GM23338 (cell line): Measurements from ENCODE around the gene IDE. TPM values are rescaled to one million over a fixed set of nuclear protein-coding genes. Genes with fewer than 3 reads are reported as not detected.

Experiments used
- ATAC-seq: fragments of 200-7000 bp; cut with Tn5 transposase; 3 replicates; pipeline ENCODE4 v1.9.1; 2020
- DNase-seq: peaks from one replicate; pipeline ENCODE4 v3.0.0-alpha.2; 2015; ENCODE audit warnings: low spot score
- H2AFZ ChIP-seq: fragments of 200-600 bp; sonication (generic); 2 replicates; pipeline ENCODE4 v1.8.0; 2016; ENCODE audit warnings: antibody characterized with exemption, mild to moderate bottlenecking, moderate library complexity
- H3F3A ChIP-seq: fragments of 200-600 bp; sonication (generic); replicated peaks from 2 replicates; pipeline ENCODE4 v1.8.0; 2017; ENCODE audit warnings: antibody characterized with exemption, mixed run types, low read depth
- H3K27ac ChIP-seq: fragments of 200-600 bp; sonication (generic); 2 replicates; pipeline ENCODE4 v1.6.1; 2016; ENCODE audit warnings: low read depth
- H3K27me3 ChIP-seq: fragments of 200-600 bp; sonication (generic); 2 replicates; pipeline ENCODE4 v1.8.0; 2016; ENCODE audit warnings: mild to moderate bottlenecking, mixed run types, moderate library complexity; ENCODE audit not compliant: insufficient read depth
- H3K36me3 ChIP-seq: fragments of 200-600 bp; sonication (generic); 2 replicates; pipeline ENCODE4 v1.8.0; 2016; ENCODE audit warnings: mild to moderate bottlenecking; ENCODE audit not compliant: insufficient read depth
- H3K4me1 ChIP-seq: fragments of 200-600 bp; sonication (generic); 2 replicates; pipeline ENCODE4 v1.8.0; 2016; ENCODE audit warnings: mild to moderate bottlenecking, moderate library complexity; ENCODE audit not compliant: insufficient read depth
- H3K4me2 ChIP-seq: fragments of 200-600 bp; sonication (generic); 2 replicates; pipeline ENCODE4 v1.7.1; 2017; ENCODE audit warnings: mixed run types
- H3K4me3 ChIP-seq: fragments of 200-600 bp; sonication (generic); 2 replicates; pipeline ENCODE4 v1.6.1; 2016; ENCODE audit warnings: mixed run types
- H3K79me2 ChIP-seq: fragments of 200-600 bp; sonication (generic); replicated peaks from 2 replicates; pipeline ENCODE4 v1.8.0; 2017; ENCODE audit warnings: mild to moderate bottlenecking; ENCODE audit not compliant: insufficient read depth
- H3K9me2 ChIP-seq: fragments of 200-600 bp; sonication (generic); 2 replicates; pipeline ENCODE4 v1.8.0; 2017; ENCODE audit not compliant: insufficient read depth
- H4K20me1 ChIP-seq: fragments of 200-600 bp; sonication (generic); replicated peaks from 2 replicates; pipeline ENCODE4 v1.8.0; 2017; ENCODE audit warnings: mild to moderate bottlenecking; ENCODE audit not compliant: insufficient read depth
- H3K27ac Mint-ChIP-seq: 2 replicates; pipeline ENCODE4 v1.8.0; 2020; ENCODE audit warnings: inconsistent platforms, mild to moderate bottlenecking, moderate library complexity, mixed read lengths
- H3K27me3 Mint-ChIP-seq: 3 replicates; pipeline ENCODE4 v1.8.0; 2022; ENCODE audit warnings: low read depth, mild to moderate bottlenecking, moderate library complexity, mixed read lengths, inconsistent platforms; ENCODE audit not compliant: insufficient read depth, poor library complexity
- H3K36me3 Mint-ChIP-seq: 3 replicates; pipeline ENCODE4 v1.8.0; 2021; ENCODE audit warnings: low read depth, mild to moderate bottlenecking, inconsistent platforms, moderate library complexity, mixed read lengths
- H3K4me1 Mint-ChIP-seq: 3 replicates; pipeline ENCODE4 v1.8.0; 2020; ENCODE audit warnings: mild to moderate bottlenecking, inconsistent platforms, mixed read lengths
- H3K4me3 Mint-ChIP-seq: 3 replicates; pipeline ENCODE4 v1.8.0; 2021; ENCODE audit warnings: moderate library complexity, mild to moderate bottlenecking, inconsistent platforms, mixed read lengths
- H3K9me3 Mint-ChIP-seq: 3 replicates; pipeline ENCODE4 v1.8.0; 2020; ENCODE audit warnings: moderate library complexity, mild to moderate bottlenecking, inconsistent platforms, mixed read lengths
- CREB1 ChIP-seq: fragments of 250-450 bp; sonication (Bioruptor Pico); IDR thresholded peaks from 2 replicates; pipeline ENCODE4 v1.5.0; 2020; ENCODE audit warnings: low read depth, mild to moderate bottlenecking, moderate library complexity
- EZH2 ChIP-seq: fragments of 200-600 bp; sonication (generic); IDR thresholded peaks from one replicate; pipeline ENCODE4 v1.8.0; 2017; ENCODE audit warnings: antibody characterized with exemption, mild to moderate bottlenecking, low read depth; ENCODE audit not compliant: unreplicated experiment
- JUNB ChIP-seq: IDR thresholded peaks from one replicate; pipeline ENCODE4 v1.6.1; 2016; ENCODE audit warnings: antibody characterized with exemption; ENCODE audit not compliant: unreplicated experiment
- REST ChIP-seq: IDR thresholded peaks from one replicate; pipeline ENCODE4 v1.6.1; 2018; ENCODE audit warnings: antibody characterized with exemption; ENCODE audit not compliant: unreplicated experiment
- ZNF331 ChIP-seq: fragments of 250-450 bp; sonication (Bioruptor Pico); IDR thresholded peaks from 2 replicates; pipeline ENCODE4 v1.5.0; 2020; ENCODE audit warnings: low read depth, mild to moderate bottlenecking, moderate library complexity
- ZNF462 ChIP-seq: fragments of 250-450 bp; sonication (Bioruptor Pico); IDR thresholded peaks from 2 replicates; pipeline ENCODE4 v1.5.0; 2020; ENCODE audit warnings: mild to moderate bottlenecking, moderate library complexity
- polyA plus RNA-seq: library from polyadenylated mRNA; unstranded; fragments of >200 nt; fragmentation: Nextera tagmentation; extraction: Ambion mirVana; gene quantifications from 2 replicates; pipeline ENCODE4 v1.2.1, GENCODE V29; 2016
- total RNA-seq: library from RNA; depleted of rRNA; stranded (reverse); fragments of >200 nt; shearing (Covaris generic); gene quantifications from 2 replicates; pipeline ENCODE4 v1.2.3, GENCODE V29; 2014

The IDE gene
- total and polyA plus RNA-seq, 2 experiments from 2014 or later = 12.9 to 36.3 TPM

- Mint-ChIP-seq H3K4me1 (peaks cover 17% of the 10 kb centered on the region), H3K36me3 (peaks cover 3% of the 10 kb centered on the region; the same call in 1 of the 3 replicates), H3K9me3 (peaks cover 18% of the 10 kb centered on the region), H3K27ac (no peak overlapping the region), H3K27me3 (peaks cover 22% of the 10 kb centered on the region), H3K4me3 (no peak overlapping the region)
- Histone ChIP-seq H3K27me3 (peaks cover 24% of the 10 kb centered on the region), H3K4me2 (no peak overlapping the region), H4K20me1 (no peaks in the 10 kb centered on the region), H3K27ac (no peak overlapping the region), H3K4me1 (peaks cover 9% of the 10 kb centered on the region), H3F3A (peaks cover 6% of the 10 kb centered on the region; the same call in 1 of the 2 replicates), H3K36me3 (no peaks in the 10 kb centered on the region), H2AFZ (no peak overlapping the region; the same call in none of the 2 replicates), H3K79me2 (no peaks in the 10 kb centered on the region), H3K4me3 (no peak overlapping the region), H3K9me2 (no peaks in the 10 kb centered on the region)
- TF ChIP-seq JUNB (no peak), ZNF331 (CRISPR knock-in tag) (no peak)
- no peak for ATAC-seq
- no peak for DNase-seq
Measured at GRCh38 chr10:92418891-92419290, 155.0 kb downstream of the IDE start.

- Histone ChIP-seq H3K36me3 (no peaks in the 10 kb centered on the region), H4K20me1 (no peaks in the 10 kb centered on the region), H2AFZ (no peak overlapping the region; the same call in 1 of the 2 replicates), H3F3A (peaks cover 6% of the 10 kb centered on the region; the same call in 1 of the 2 replicates), H3K4me1 (peaks cover 9% of the 10 kb centered on the region), H3K79me2 (no peaks in the 10 kb centered on the region), H3K27ac (no peak overlapping the region), H3K4me3 (no peak overlapping the region), H3K4me2 (no peak overlapping the region), H3K27me3 (peaks cover 24% of the 10 kb centered on the region), H3K9me2 (no peaks in the 10 kb centered on the region)
- Mint-ChIP-seq H3K4me1 (peaks cover 17% of the 10 kb centered on the region), H3K27ac (no peak overlapping the region), H3K9me3 (peaks cover 18% of the 10 kb centered on the region), H3K36me3 (peaks cover 3% of the 10 kb centered on the region; the same call in 1 of the 3 replicates), H3K4me3 (no peak overlapping the region), H3K27me3 (peaks cover 22% of the 10 kb centered on the region)
- TF ChIP-seq REST = no peak
- ATAC-seq (no peak), DNase-seq (no peak)
Measured at GRCh38 chr10:92418221-92418620, 155.7 kb downstream of the IDE start.

GRCh38 chr10:92413519-92413918 lies 160.4 kb downstream of the IDE start:
- no peak overlapping the region for H3K4me3 ChIP-seq
- no peak for TF ChIP-seq CREB1 (CRISPR knock-in tag)
- no peak for TF ChIP-seq ZNF462 (CRISPR knock-in tag)
- no peak for TF ChIP-seq EZH2
- no peak for TF ChIP-seq ZNF331 (CRISPR knock-in tag)
- H3K4me2 ChIP-seq = no peak overlapping the region
- no peaks in the 10 kb centered on the region; the same call in 2 of the 3 replicates for H3K36me3 Mint-ChIP-seq
- H3K9me3 Mint-ChIP-seq = peaks cover 14% of the 10 kb centered on the region
- no peak overlapping the region for H2AFZ ChIP-seq
- H3K9me2 ChIP-seq = no peaks in the 10 kb centered on the region
- H3K79me2 ChIP-seq = no peaks in the 10 kb centered on the region
- H3F3A ChIP-seq = no peaks in the 10 kb centered on the region
- H3K4me1 ChIP-seq = no peaks in the 10 kb centered on the region
- H3K36me3 ChIP-seq = no peaks in the 10 kb centered on the region
- H3K27me3 Mint-ChIP-seq = peaks cover 5% of the 10 kb centered on the region
- DNase-seq (no peak), ATAC-seq (no peak)
- no peaks in the 10 kb centered on the region for H3K4me1 Mint-ChIP-seq
- no peak overlapping the region for H3K4me3 Mint-ChIP-seq
- H3K27me3 ChIP-seq = no peaks in the 10 kb centered on the region
- no peak overlapping the region for H3K27ac ChIP-seq
- no peak overlapping the region for H3K27ac Mint-ChIP-seq
- H4K20me1 ChIP-seq = no peaks in the 10 kb centered on the region
